HepG2 (cell line): ENCODE results near the gene CCNH. TPM values are rescaled to one million over a fixed set of nuclear protein-coding genes. Genes with fewer than 3 reads are reported as not detected.

ENCODE experiments used
- CENPBD1 ChIP-seq: sonication (generic); formaldehyde crosslinking; IDR thresholded peaks from 2 replicates; pipeline ENCODE4 v1.8.0; 2022; ENCODE audit warnings: missing genetic modification reagents, low read depth, mild to moderate bottlenecking, borderline replicate concordance
- DPF2 ChIP-seq: sonication (generic); formaldehyde crosslinking; IDR thresholded peaks from 2 replicates; pipeline ENCODE4 v1.4.0; 2020; ENCODE audit warnings: mild to moderate bottlenecking, low read depth, missing genetic modification reagents, borderline replicate concordance
- ETV5 ChIP-seq: IDR thresholded peaks from 2 replicates; pipeline ENCODE4 v1.6.1; 2018; ENCODE audit warnings: missing biosample characterization, missing genetic modification reagents, inconsistent platforms, borderline replicate concordance
- GZF1 ChIP-seq: sonication (generic); formaldehyde crosslinking; IDR thresholded peaks from 2 replicates; pipeline ENCODE4 v1.5.1; 2020; ENCODE audit warnings: mild to moderate bottlenecking, missing genetic modification reagents
- HMG20A ChIP-seq: IDR thresholded peaks from 2 replicates; pipeline ENCODE4 v1.6.1; 2016; ENCODE audit warnings: borderline replicate concordance
- IKZF1 ChIP-seq: fragments of 450-650 bp; IDR thresholded peaks from 2 replicates; pipeline ENCODE4 v1.7.1; 2016
- MTA3 ChIP-seq: sonication (generic); formaldehyde crosslinking; IDR thresholded peaks from 2 replicates; pipeline ENCODE4 v1.4.0; 2020; ENCODE audit warnings: missing genetic modification reagents
- PCBP1 ChIP-seq: fragments of 200-400 bp; formaldehyde crosslinking; IDR thresholded peaks from 2 replicates; pipeline ENCODE4 v1.6.1; 2017; ENCODE audit warnings: mild to moderate bottlenecking, low read depth, low read length, borderline replicate concordance
- TBX3 ChIP-seq: fragments of 450-650 bp; IDR thresholded peaks from 2 replicates; pipeline ENCODE4 v1.6.1; 2017; ENCODE audit warnings: antibody characterized with exemption, mild to moderate bottlenecking, inconsistent platforms, borderline replicate concordance
- ZNF24 ChIP-seq: fragments of 450-650 bp; IDR thresholded peaks from 2 replicates; pipeline ENCODE4 v1.6.1; 2017; ENCODE audit warnings: antibody characterized with exemption, mild to moderate bottlenecking
- ZNF256 ChIP-seq: sonication (generic); formaldehyde crosslinking; conservative IDR thresholded peaks from 2 replicates; pipeline ENCODE4 v1.4.0; 2020; ENCODE audit warnings: missing genetic modification reagents
- ZNF552 ChIP-seq: sonication (generic); formaldehyde crosslinking; IDR thresholded peaks from 2 replicates; pipeline ENCODE4 v1.9.0; 2022; ENCODE audit warnings: missing genetic modification reagents, mild to moderate bottlenecking, borderline replicate concordance
- ZSCAN30 ChIP-seq: sonication (generic); formaldehyde crosslinking; IDR thresholded peaks from 2 replicates; pipeline ENCODE4 v1.5.0; 2020; ENCODE audit warnings: mild to moderate bottlenecking, missing genetic modification reagents
- polyA plus RNA-seq, 8 experiments: library from polyadenylated mRNA; depleted of rRNA in 3 of 8; stranded (reverse) in 7 of 8; unstranded in 1 of 8; fragments of >200 nt; fragmentation: Illumina TruSeq in 4 of 8; extraction: Trizol in 4 of 8; gene quantifications; 2 replicates each; pipeline versions ENCODE4 v1.2.1 to v1.2.3, GENCODE V29; 2011 to 2016; ENCODE audit warnings: low read depth in 4 of 8, missing spikeins in 1 of 8, mixed read lengths in 1 of 8; ENCODE audit not compliant: insufficient read depth in 1 of 8
- total RNA-seq, 5 experiments: library from RNA; depleted of rRNA; stranded (reverse); fragments of >200 nt; fragmentation: Illumina TruSeq; extraction: Trizol; gene quantifications; 2 replicates each; pipeline ENCODE4 v1.2.3, GENCODE V29; 2016; ENCODE audit warnings: low read depth in 1 of 5
- TF ChIP-seq, protein P1 (sequence below): sonication (generic); formaldehyde crosslinking; IDR thresholded peaks from 2 replicates; pipeline ENCODE4 v1.4.0; 2020; ENCODE audit warnings: mild to moderate bottlenecking, missing genetic modification reagents
- TF ChIP-seq, protein P2 (sequence below): sonication (generic); formaldehyde crosslinking; IDR thresholded peaks from 2 replicates; pipeline ENCODE4 v1.8.0; 2022; ENCODE audit warnings: mild to moderate bottlenecking, missing genetic modification reagents
- TF ChIP-seq, protein P3 (sequence below): sonication (generic); formaldehyde crosslinking; IDR thresholded peaks from 2 replicates; pipeline ENCODE4 v1.4.0; 2020; ENCODE audit warnings: missing genetic modification reagents; ENCODE audit errors: not compliant biosample characterization
- TF ChIP-seq, protein P4 (sequence below): sonication (generic); formaldehyde crosslinking; conservative IDR thresholded peaks from 2 replicates; pipeline ENCODE4 v1.8.1; 2023; ENCODE audit warnings: missing genetic modification reagents
- TF ChIP-seq, protein P5 (sequence below), 2 experiments: sonication (generic) in 1 of 2; formaldehyde crosslinking in 1 of 2; IDR thresholded peaks; 2 replicates each; pipeline versions ENCODE4 v1.6.1 to v1.9.0; 2014 to 2022; ENCODE audit warnings: antibody characterized with exemption in 1 of 2, borderline replicate concordance in 1 of 2, inconsistent platforms in 1 of 2, low read depth in 1 of 2, missing genetic modification reagents in 1 of 2

CCNH gene
- total and polyA plus RNA-seq, 2 of the 13 experiments (the other 11 are each of a cell fraction or from before 2014, with no cell fraction given) = 42.5 to 94.3 TPM

DNA sequence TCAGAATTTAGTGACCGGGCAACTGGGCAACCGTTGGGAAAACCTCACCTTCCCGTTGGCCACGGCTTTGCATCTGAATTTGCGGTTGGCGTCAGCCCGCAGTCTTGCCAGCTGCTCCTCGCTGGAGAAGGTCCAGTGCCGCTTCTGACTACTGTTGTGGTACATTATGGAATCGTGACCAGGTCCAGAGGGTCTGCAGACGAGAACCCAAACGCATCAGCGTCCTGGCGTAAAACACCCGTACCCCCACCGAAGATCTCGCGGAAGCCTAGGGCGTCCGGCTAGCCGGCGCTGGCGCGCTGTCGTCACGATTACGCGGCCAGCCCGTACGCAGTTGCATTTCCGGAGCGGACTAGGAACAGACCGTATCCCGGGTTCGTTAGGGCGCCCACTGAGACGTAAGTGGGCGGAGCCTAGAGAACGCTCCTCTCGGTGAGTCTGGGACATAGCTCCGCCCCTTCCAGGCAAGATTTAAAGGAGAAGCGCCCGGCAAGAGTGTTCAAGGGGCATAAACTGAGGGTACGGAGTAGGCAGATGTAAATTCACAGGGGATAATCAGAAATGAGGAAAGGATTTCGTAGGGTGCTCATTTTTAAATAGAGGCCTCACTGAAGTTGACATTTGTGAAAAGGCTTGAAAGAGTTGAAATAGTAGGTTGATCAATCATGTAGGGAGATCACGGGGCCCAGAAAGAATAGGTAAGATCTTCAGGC lies at the start of gene CCNH (continued):
- TF ChIP-seq ETV5 = peak; percentile 90
- TF ChIP-seq IKZF1 = no peak
- no peak for TF ChIP-seq MTA3 (CRISPR knock-in tag)
- TF ChIP-seq, protein P1, sequence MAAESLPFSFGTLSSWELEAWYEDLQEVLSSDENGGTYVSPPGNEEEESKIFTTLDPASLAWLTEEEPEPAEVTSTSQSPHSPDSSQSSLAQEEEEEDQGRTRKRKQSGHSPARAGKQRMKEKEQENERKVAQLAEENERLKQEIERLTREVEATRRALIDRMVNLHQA (CRISPR knock-in tag) = no peak
- TF ChIP-seq, protein P2, sequence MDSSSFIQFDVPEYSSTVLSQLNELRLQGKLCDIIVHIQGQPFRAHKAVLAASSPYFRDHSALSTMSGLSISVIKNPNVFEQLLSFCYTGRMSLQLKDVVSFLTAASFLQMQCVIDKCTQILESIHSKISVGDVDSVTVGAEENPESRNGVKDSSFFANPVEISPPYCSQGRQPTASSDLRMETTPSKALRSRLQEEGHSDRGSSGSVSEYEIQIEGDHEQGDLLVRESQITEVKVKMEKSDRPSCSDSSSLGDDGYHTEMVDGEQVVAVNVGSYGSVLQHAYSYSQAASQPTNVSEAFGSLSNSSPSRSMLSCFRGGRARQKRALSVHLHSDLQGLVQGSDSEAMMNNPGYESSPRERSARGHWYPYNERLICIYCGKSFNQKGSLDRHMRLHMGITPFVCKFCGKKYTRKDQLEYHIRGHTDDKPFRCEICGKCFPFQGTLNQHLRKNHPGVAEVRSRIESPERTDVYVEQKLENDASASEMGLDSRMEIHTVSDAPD = no peak
- no peak for TF ChIP-seq ZNF256
- TF ChIP-seq TBX3 = no peak
- TF ChIP-seq, protein P3, sequence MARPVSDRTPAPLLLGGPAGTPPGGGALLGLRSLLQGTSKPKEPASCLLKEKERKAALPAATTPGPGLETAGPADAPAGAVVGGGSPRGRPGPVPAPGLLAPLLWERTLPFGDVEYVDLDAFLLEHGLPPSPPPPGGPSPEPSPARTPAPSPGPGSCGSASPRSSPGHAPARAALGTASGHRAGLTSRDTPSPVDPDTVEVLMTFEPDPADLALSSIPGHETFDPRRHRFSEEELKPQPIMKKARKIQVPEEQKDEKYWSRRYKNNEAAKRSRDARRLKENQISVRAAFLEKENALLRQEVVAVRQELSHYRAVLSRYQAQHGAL = no peak
- no peak for TF ChIP-seq GZF1
- no peak for TF ChIP-seq ZSCAN30
- TF ChIP-seq, protein P4, sequence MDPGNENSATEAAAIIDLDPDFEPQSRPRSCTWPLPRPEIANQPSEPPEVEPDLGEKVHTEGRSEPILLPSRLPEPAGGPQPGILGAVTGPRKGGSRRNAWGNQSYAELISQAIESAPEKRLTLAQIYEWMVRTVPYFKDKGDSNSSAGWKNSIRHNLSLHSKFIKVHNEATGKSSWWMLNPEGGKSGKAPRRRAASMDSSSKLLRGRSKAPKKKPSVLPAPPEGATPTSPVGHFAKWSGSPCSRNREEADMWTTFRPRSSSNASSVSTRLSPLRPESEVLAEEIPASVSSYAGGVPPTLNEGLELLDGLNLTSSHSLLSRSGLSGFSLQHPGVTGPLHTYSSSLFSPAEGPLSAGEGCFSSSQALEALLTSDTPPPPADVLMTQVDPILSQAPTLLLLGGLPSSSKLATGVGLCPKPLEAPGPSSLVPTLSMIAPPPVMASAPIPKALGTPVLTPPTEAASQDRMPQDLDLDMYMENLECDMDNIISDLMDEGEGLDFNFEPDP (CRISPR knock-in tag) = no peak
- TF ChIP-seq CENPBD1 (CRISPR knock-in tag) = no peak
- no peak for TF ChIP-seq ZNF552
- TF ChIP-seq HMG20A = 0 out of 2 replicates have a peak, but pooled peaks have one; percentile 22
- TF ChIP-seq, protein P5, sequence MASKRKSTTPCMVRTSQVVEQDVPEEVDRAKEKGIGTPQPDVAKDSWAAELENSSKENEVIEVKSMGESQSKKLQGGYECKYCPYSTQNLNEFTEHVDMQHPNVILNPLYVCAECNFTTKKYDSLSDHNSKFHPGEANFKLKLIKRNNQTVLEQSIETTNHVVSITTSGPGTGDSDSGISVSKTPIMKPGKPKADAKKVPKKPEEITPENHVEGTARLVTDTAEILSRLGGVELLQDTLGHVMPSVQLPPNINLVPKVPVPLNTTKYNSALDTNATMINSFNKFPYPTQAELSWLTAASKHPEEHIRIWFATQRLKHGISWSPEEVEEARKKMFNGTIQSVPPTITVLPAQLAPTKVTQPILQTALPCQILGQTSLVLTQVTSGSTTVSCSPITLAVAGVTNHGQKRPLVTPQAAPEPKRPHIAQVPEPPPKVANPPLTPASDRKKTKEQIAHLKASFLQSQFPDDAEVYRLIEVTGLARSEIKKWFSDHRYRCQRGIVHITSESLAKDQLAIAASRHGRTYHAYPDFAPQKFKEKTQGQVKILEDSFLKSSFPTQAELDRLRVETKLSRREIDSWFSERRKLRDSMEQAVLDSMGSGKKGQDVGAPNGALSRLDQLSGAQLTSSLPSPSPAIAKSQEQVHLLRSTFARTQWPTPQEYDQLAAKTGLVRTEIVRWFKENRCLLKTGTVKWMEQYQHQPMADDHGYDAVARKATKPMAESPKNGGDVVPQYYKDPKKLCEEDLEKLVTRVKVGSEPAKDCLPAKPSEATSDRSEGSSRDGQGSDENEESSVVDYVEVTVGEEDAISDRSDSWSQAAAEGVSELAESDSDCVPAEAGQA (IDR thresholded peaks at IDR 0.05; ENCODE audit: low read depth) = peak; percentile 94
- TF ChIP-seq, protein P5 (CRISPR knock-in tag; IDR thresholded peaks at IDR 0.05; ENCODE audit: borderline replicate concordance) = 0 out of 2 replicates have a peak, but pooled peaks have one; percentile 43
- no peak for TF ChIP-seq PCBP1
- no peak for TF ChIP-seq DPF2
- no peak for TF ChIP-seq ZNF24
